ENCODE data around the gene CHD9.

DNA sequence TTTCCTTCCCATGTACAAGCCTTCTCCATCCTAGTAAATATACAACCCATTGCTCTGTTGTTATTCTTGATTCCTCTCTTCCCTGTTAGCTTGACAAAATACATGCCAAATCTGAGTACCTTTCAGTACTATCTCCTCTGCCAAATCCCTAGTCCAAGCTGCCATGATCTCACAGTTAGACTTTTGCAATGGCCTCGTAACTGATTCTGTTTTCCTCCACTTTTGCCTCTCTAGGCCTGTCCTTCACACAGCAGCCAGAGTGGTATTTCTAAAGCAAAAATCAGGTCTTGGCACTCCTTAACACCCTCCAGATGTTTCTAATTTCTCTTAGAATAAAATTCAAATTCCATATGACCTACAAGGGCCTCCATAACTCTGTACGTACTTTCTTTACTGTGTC lies 226.5 kb downstream of the CHD9 start:
- TF ChIP-seq SUZ12 (IDR thresholded peaks at IDR 0.05; ENCODE audit: extremely low read depth, insufficient read depth, insufficient read length) (no peak), YY1 (IDR thresholded peaks at IDR 0.05; ENCODE audit: insufficient read depth, insufficient read length) (no peak)

All from NT2/D1 (cell line).